Neural cell (in vitro differentiated cells): ENCODE measurements around the gene PSPH.

ENCODE experiments used
- CTCF ChIP-seq: fragments of 450-650 bp; IDR thresholded peaks from 2 replicates; pipeline ENCODE4 v1.5.1; 2014; ENCODE audit warnings: antibody characterized with exemption, mild to moderate bottlenecking, moderate library complexity; ENCODE audit not compliant: poor library complexity, severe bottlenecking
- EZH2 ChIP-seq: fragments of 200-600, 300-800 bp; shearing (Covaris generic), sonication (generic); IDR thresholded peaks from 2 replicates; pipeline ENCODE4 v1.6.1; 2014; ENCODE audit warnings: antibody characterized with exemption, low read length, borderline replicate concordance, mild to moderate bottlenecking; ENCODE audit not compliant: insufficient read depth, poor library complexity, severe bottlenecking
- MXI1 ChIP-seq: fragments of 450-650 bp; conservative IDR thresholded peaks from 2 replicates; pipeline ENCODE4 v1.6.1; 2014; ENCODE audit warnings: antibody characterized with exemption, mild to moderate bottlenecking; ENCODE audit not compliant: poor library complexity, severe bottlenecking
- RAD21 ChIP-seq: fragments of 450-650 bp; conservative IDR thresholded peaks from 2 replicates; pipeline ENCODE4 v1.6.1; 2014; ENCODE audit warnings: antibody characterized with exemption, mild to moderate bottlenecking, moderate library complexity
- TF ChIP-seq, protein P1 (sequence below): IDR thresholded peaks from 2 replicates; pipeline ENCODE4 v1.6.1; 2012; ENCODE audit warnings: borderline replicate concordance

GRCh38 chr7:55965805-55966421 is 85.3 kb downstream of the PSPH start:
- TF ChIP-seq CTCF, result no peak
- no peak for TF ChIP-seq RAD21
- no peak for TF ChIP-seq EZH2
- TF ChIP-seq, protein P1, sequence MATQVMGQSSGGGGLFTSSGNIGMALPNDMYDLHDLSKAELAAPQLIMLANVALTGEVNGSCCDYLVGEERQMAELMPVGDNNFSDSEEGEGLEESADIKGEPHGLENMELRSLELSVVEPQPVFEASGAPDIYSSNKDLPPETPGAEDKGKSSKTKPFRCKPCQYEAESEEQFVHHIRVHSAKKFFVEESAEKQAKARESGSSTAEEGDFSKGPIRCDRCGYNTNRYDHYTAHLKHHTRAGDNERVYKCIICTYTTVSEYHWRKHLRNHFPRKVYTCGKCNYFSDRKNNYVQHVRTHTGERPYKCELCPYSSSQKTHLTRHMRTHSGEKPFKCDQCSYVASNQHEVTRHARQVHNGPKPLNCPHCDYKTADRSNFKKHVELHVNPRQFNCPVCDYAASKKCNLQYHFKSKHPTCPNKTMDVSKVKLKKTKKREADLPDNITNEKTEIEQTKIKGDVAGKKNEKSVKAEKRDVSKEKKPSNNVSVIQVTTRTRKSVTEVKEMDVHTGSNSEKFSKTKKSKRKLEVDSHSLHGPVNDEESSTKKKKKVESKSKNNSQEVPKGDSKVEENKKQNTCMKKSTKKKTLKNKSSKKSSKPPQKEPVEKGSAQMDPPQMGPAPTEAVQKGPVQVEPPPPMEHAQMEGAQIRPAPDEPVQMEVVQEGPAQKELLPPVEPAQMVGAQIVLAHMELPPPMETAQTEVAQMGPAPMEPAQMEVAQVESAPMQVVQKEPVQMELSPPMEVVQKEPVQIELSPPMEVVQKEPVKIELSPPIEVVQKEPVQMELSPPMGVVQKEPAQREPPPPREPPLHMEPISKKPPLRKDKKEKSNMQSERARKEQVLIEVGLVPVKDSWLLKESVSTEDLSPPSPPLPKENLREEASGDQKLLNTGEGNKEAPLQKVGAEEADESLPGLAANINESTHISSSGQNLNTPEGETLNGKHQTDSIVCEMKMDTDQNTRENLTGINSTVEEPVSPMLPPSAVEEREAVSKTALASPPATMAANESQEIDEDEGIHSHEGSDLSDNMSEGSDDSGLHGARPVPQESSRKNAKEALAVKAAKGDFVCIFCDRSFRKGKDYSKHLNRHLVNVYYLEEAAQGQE, result no peak
- TF ChIP-seq MXI1, result no peak
